ENCODE data around the gene PRND. TPM values are rescaled to one million over a fixed set of nuclear protein-coding genes. Genes with fewer than 3 reads are reported as not detected.
"Not testable (repeated sequence)": the region's sequence is repeated elsewhere in the genome, so short reads cannot be mapped to it uniquely, and the experiment has no call there.

The PRND gene
- polyA plus RNA-seq, 2 donors = not detected

DNA sequence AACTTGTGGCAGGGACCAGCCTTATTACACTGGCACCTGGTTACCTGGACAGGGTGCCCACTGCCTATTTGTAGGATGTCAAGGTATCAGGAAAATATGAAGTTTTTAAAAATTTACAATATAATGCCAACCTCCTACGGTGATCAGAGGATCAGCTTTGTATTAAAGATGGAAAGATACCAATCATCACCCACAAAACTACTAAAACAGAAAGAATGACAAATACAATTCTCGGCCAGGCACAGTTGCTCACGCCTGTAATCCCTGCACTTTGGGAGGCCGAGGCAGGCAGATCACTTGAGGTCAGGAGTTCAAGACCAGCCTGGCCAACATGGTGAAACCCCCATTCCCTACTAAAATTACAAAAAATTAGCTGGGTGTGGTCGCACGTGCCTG lies 18.4 kb upstream of the PRND start:
- no peak overlapping the region for H3K4me3 ChIP-seq (ENCODE audit: low read depth in 1 of 2, low read length in 2 of 2)
- 74 to 80% methylated on average over 6 of the region's 6 CpGs for WGBS, 2 donors
- H3K27me3 ChIP-seq (ENCODE audit: control insufficient read depth in 1 of 2, insufficient read depth in 2 of 2, low read length in 2 of 2) = no peaks in the 10 kb centered on the region
- no peaks in the 10 kb centered on the region for H3K9me3 ChIP-seq (ENCODE audit: control insufficient read depth in 2 of 2, insufficient read depth in 1 of 2, low read depth in 1 of 2, low read length in 1 of 2)
- peaks cover 0 to 5% of the 10 kb centered on the region in 2 donors for H3K4me1 ChIP-seq (ENCODE audit: control insufficient read depth in 2 of 2, insufficient read depth in 2 of 2, low read length in 1 of 2)
- no peak overlapping the region for H3K27ac ChIP-seq (ENCODE audit: low read depth in 2 of 2, low read length in 1 of 2)
- peaks cover 0 to 8% of the 10 kb centered on the region in 2 donors for H3K36me3 ChIP-seq (ENCODE audit: control insufficient read depth in 2 of 2, insufficient read depth in 2 of 2, low read length in 1 of 2)

- not testable (repeated sequence) for H3K9me3 ChIP-seq (ENCODE audit: control insufficient read depth in 2 of 2, insufficient read depth in 1 of 2, low read depth in 1 of 2, low read length in 1 of 2); H3K27ac ChIP-seq (ENCODE audit: low read depth in 2 of 2, low read length in 1 of 2); H3K4me1 ChIP-seq (ENCODE audit: control insufficient read depth in 2 of 2, insufficient read depth in 2 of 2, low read length in 1 of 2); H3K27me3 ChIP-seq (ENCODE audit: control insufficient read depth in 1 of 2, insufficient read depth in 2 of 2, low read length in 2 of 2); H3K36me3 ChIP-seq (ENCODE audit: control insufficient read depth in 2 of 2, insufficient read depth in 2 of 2, low read length in 1 of 2); H3K4me3 ChIP-seq (ENCODE audit: low read depth in 1 of 2, low read length in 2 of 2)
- 94% methylated on average over 12 of the region's 12 CpGs for WGBS, 2 donors
Measured at GRCh38 chr20:4706941-4707340, 14.8 kb upstream of the PRND start.

- H3K4me1 ChIP-seq (ENCODE audit: control insufficient read depth in 2 of 2, insufficient read depth in 2 of 2, low read length in 1 of 2) = peaks cover 0 to 5% of the 10 kb centered on the region in 2 donors
- no peak overlapping the region for H3K4me3 ChIP-seq (ENCODE audit: low read depth in 1 of 2, low read length in 2 of 2)
- no peaks in the 10 kb centered on the region for H3K9me3 ChIP-seq (ENCODE audit: control insufficient read depth in 2 of 2, insufficient read depth in 1 of 2, low read depth in 1 of 2, low read length in 1 of 2)
- H3K27me3 ChIP-seq (ENCODE audit: control insufficient read depth in 1 of 2, insufficient read depth in 2 of 2, low read length in 2 of 2) = no peaks in the 10 kb centered on the region
- WGBS, 2 donors = 82 to 84% methylated on average over 3 of the region's 3 CpGs
- no peak overlapping the region for H3K27ac ChIP-seq (ENCODE audit: low read depth in 2 of 2, low read length in 1 of 2)
- H3K36me3 ChIP-seq (ENCODE audit: control insufficient read depth in 2 of 2, insufficient read depth in 2 of 2, low read length in 1 of 2) = no peaks in the 10 kb centered on the region
Measured at GRCh38 chr20:4708036-4708435, 13.7 kb upstream of the PRND start.

DNA sequence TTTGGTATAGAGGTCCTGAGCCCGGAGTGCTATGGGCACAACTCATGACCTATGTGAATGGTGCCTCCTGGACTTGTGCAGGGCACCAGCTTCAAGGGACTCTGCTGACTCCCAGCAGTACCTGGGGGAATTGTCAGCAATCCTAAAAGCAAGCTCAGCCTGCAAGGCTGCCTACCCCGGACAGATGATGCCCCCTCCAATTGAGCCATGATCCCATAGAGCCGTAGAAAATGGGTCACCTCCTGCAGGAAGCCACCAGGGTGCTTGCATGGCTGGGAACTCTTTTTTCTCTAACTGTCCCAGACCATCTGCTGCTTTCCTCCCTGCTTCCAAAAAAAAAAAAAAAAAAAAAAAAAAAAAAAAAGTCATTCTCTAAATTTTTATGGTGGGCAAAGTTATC lies 12.9 kb upstream of the PRND start:
- Histone ChIP-seq H3K27ac (ENCODE audit: low read depth in 2 of 2, low read length in 1 of 2) (no peak overlapping the region), H3K9me3 (ENCODE audit: control insufficient read depth in 2 of 2, insufficient read depth in 1 of 2, low read depth in 1 of 2, low read length in 1 of 2) (no peaks in the 10 kb centered on the region), H3K27me3 (ENCODE audit: control insufficient read depth in 1 of 2, insufficient read depth in 2 of 2, low read length in 2 of 2) (no peaks in the 10 kb centered on the region), H3K4me3 (ENCODE audit: low read depth in 1 of 2, low read length in 2 of 2) (no peak overlapping the region), H3K4me1 (ENCODE audit: control insufficient read depth in 2 of 2, insufficient read depth in 2 of 2, low read length in 1 of 2) (peaks cover 0 to 5% of the 10 kb centered on the region in 2 donors), H3K36me3 (ENCODE audit: control insufficient read depth in 2 of 2, insufficient read depth in 2 of 2, low read length in 1 of 2) (no peaks in the 10 kb centered on the region)
- WGBS, 2 donors = 91 to 92% methylated on average over 3 of the region's 3 CpGs

- Histone ChIP-seq H3K4me1 (ENCODE audit: control insufficient read depth in 2 of 2, insufficient read depth in 2 of 2, low read length in 1 of 2) (no peaks in the 10 kb centered on the region), H3K4me3 (ENCODE audit: low read depth in 1 of 2, low read length in 2 of 2) (no peak overlapping the region), H3K27ac (ENCODE audit: low read depth in 2 of 2, low read length in 1 of 2) (no peak overlapping the region), H3K9me3 (ENCODE audit: control insufficient read depth in 2 of 2, insufficient read depth in 1 of 2, low read depth in 1 of 2, low read length in 1 of 2) (no peaks in the 10 kb centered on the region), H3K36me3 (ENCODE audit: control insufficient read depth in 2 of 2, insufficient read depth in 2 of 2, low read length in 1 of 2) (no peaks in the 10 kb centered on the region), H3K27me3 (ENCODE audit: control insufficient read depth in 1 of 2, insufficient read depth in 2 of 2, low read length in 2 of 2) (no peaks in the 10 kb centered on the region)
- WGBS, 2 donors = 83 to 88% methylated on average over 10 of the region's 10 CpGs
Measured at GRCh38 chr20:4709261-4710105, 12.2 kb upstream of the PRND start.

GRCh38 chr20:4710106-4710475 lies 11.6 kb upstream of the PRND start:
- WGBS, 2 donors = 64 to 81% methylated on average over 6 of the region's 6 CpGs
- Histone ChIP-seq H3K27ac (ENCODE audit: low read depth in 2 of 2, low read length in 1 of 2) (no peak overlapping the region), H3K27me3 (ENCODE audit: control insufficient read depth in 1 of 2, insufficient read depth in 2 of 2, low read length in 2 of 2) (no peaks in the 10 kb centered on the region), H3K36me3 (ENCODE audit: control insufficient read depth in 2 of 2, insufficient read depth in 2 of 2, low read length in 1 of 2) (no peaks in the 10 kb centered on the region), H3K4me3 (ENCODE audit: low read depth in 1 of 2, low read length in 2 of 2) (no peak overlapping the region), H3K9me3 (ENCODE audit: control insufficient read depth in 2 of 2, insufficient read depth in 1 of 2, low read depth in 1 of 2, low read length in 1 of 2) (no peaks in the 10 kb centered on the region), H3K4me1 (ENCODE audit: control insufficient read depth in 2 of 2, insufficient read depth in 2 of 2, low read length in 1 of 2) (no peaks in the 10 kb centered on the region)

DNA sequence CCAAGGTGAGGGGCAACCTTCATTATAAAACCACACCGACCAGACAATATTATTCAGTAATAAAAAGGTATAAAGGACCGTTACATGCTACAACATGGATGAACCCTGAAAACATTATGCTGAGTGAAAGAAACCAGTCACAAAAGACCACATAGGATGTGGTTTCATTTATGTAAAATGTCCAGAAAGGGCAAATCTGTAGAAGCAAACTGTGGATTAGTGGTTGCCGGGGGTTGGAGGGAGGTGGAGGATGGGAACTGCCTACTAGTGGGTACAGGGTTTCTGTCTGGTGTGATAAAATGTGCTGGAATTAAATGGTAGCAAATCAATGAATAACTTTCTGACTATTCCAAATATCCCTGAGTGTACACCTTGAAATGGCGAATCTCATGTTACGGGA lies 10.2 kb upstream of the PRND start:
- Histone ChIP-seq H3K4me1 (ENCODE audit: control insufficient read depth in 2 of 2, insufficient read depth in 2 of 2, low read length in 1 of 2) (no peaks in the 10 kb centered on the region), H3K4me3 (ENCODE audit: low read depth in 1 of 2, low read length in 2 of 2) (no peak overlapping the region), H3K36me3 (ENCODE audit: control insufficient read depth in 2 of 2, insufficient read depth in 2 of 2, low read length in 1 of 2) (no peaks in the 10 kb centered on the region), H3K27me3 (ENCODE audit: control insufficient read depth in 1 of 2, insufficient read depth in 2 of 2, low read length in 2 of 2) (no peaks in the 10 kb centered on the region), H3K27ac (ENCODE audit: low read depth in 2 of 2, low read length in 1 of 2) (no peak overlapping the region), H3K9me3 (ENCODE audit: control insufficient read depth in 2 of 2, insufficient read depth in 1 of 2, low read depth in 1 of 2, low read length in 1 of 2) (no peaks in the 10 kb centered on the region)
- 81 to 92% methylated on average over 5 of the region's 5 CpGs for WGBS, 2 donors

GRCh38 chr20:4713401-4713800 lies 8.3 kb upstream of the PRND start:
- H3K36me3 ChIP-seq (ENCODE audit: control insufficient read depth in 2 of 2, insufficient read depth in 2 of 2, low read length in 1 of 2) = no peaks in the 10 kb centered on the region
- WGBS, 2 donors = 56 to 68% methylated on average over 7 of the region's 7 CpGs
- H3K27me3 ChIP-seq (ENCODE audit: control insufficient read depth in 1 of 2, insufficient read depth in 2 of 2, low read length in 2 of 2) = no peaks in the 10 kb centered on the region
- H3K9me3 ChIP-seq (ENCODE audit: control insufficient read depth in 2 of 2, insufficient read depth in 1 of 2, low read depth in 1 of 2, low read length in 1 of 2) = no peaks in the 10 kb centered on the region
- H3K4me3 ChIP-seq (ENCODE audit: low read depth in 1 of 2, low read length in 2 of 2) = no peak overlapping the region
- no peaks in the 10 kb centered on the region for H3K4me1 ChIP-seq (ENCODE audit: control insufficient read depth in 2 of 2, insufficient read depth in 2 of 2, low read length in 1 of 2)
- peak overlapping the region in 1 of 2 donors; percentile 9 for H3K27ac ChIP-seq (ENCODE audit: low read depth in 2 of 2, low read length in 1 of 2)

- 52 to 72% methylated on average over 1 of the region's 1 CpG for WGBS, 2 donors
- Histone ChIP-seq H3K36me3 (ENCODE audit: control insufficient read depth in 2 of 2, insufficient read depth in 2 of 2, low read length in 1 of 2) (no peaks in the 10 kb centered on the region), H3K4me3 (ENCODE audit: low read depth in 1 of 2, low read length in 2 of 2) (no peak overlapping the region), H3K9me3 (ENCODE audit: control insufficient read depth in 2 of 2, insufficient read depth in 1 of 2, low read depth in 1 of 2, low read length in 1 of 2) (no peaks in the 10 kb centered on the region), H3K4me1 (ENCODE audit: control insufficient read depth in 2 of 2, insufficient read depth in 2 of 2, low read length in 1 of 2) (no peaks in the 10 kb centered on the region), H3K27me3 (ENCODE audit: control insufficient read depth in 1 of 2, insufficient read depth in 2 of 2, low read length in 2 of 2) (no peaks in the 10 kb centered on the region), H3K27ac (ENCODE audit: low read depth in 2 of 2, low read length in 1 of 2) (no peak overlapping the region)
Measured at GRCh38 chr20:4714818-4715217, 6.9 kb upstream of the PRND start.

Data from esophagus (tissue), 2 donors.